HG02970 (cell line): ENCODE results near the gene ITPR1.

Experiments
- ATAC-seq: cut with Tn5 transposase; IDR thresholded peaks from one replicate; pipeline ENCODE4 v1.9.1; 2021; ENCODE audit warnings: mild to moderate bottlenecking, moderate library complexity, moderate number of reproducible peaks; ENCODE audit not compliant: unreplicated experiment, low FRiP score

The ITPR1 gene

GRCh38 chr3:4856564-4856963, 363.4 kb downstream of the ITPR1 start:
- no peak for ATAC-seq

DNA sequence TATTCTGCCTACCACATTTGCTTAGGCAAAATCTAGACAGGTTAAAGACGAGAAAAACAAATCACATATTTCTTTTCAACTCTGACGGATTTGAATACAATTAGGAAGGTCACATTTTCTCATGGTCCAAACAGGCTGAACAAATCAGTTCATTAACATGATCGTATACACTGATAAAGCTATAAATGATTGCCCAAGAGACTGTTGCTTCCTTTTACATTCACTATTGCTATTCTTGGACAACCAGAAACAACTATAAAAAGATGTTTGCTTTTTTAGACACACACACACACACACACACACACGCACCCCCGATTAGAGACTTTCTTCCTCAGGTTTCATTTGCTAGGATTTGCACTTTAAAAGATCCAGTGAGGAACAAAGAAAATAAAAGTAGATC, 363.8 kb downstream of the ITPR1 start:
- no peak for ATAC-seq

DNA sequence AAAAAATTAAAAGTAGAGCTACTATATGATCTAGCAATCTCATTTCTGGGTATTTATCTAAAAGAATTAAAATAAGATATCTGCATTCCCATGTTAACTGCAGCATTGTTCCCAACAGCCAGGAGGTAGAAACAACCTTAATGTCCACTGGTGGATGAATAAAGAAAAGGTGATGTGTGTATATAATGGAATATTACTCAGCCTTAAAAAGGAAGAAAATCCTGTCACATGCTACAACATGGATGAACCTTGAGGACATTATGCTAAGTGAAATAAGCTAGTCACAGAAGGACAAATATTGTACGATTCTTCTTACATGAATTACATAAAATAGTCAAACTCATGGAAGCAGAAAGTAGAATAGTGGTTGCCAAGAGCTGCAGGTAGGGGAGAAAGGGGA, 366.6 kb downstream of the ITPR1 start:
- ATAC-seq, result no peak

GRCh38 chr3:4862973-4863372, 369.8 kb downstream of the ITPR1 start:
- no peak for ATAC-seq

DNA sequence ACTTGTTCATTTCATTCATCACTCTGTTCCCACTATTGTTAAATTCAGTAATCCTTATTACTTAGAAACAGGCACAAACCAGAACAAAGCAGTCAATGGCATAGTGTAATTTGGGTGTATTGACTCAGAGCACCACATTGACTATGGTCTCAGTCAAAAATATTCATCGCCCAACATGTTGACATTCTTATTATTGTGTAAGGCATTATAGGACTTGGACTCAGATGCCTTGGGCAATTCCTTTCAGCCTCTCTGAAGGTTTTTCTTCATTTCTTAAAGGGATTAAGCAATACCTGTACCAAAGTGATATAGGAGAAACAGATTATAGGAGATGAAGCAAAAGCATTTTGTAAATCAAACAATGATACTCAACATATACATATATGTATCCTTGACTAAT, 371.4 kb downstream of the ITPR1 start:
- no peak for ATAC-seq

- ATAC-seq, result no peak
Observed at GRCh38 chr3:4865714-4866113, 372.6 kb downstream of the ITPR1 start.

GRCh38 chr3:4866866-4867265, 373.7 kb downstream of the ITPR1 start:
- no peak for ATAC-seq

DNA sequence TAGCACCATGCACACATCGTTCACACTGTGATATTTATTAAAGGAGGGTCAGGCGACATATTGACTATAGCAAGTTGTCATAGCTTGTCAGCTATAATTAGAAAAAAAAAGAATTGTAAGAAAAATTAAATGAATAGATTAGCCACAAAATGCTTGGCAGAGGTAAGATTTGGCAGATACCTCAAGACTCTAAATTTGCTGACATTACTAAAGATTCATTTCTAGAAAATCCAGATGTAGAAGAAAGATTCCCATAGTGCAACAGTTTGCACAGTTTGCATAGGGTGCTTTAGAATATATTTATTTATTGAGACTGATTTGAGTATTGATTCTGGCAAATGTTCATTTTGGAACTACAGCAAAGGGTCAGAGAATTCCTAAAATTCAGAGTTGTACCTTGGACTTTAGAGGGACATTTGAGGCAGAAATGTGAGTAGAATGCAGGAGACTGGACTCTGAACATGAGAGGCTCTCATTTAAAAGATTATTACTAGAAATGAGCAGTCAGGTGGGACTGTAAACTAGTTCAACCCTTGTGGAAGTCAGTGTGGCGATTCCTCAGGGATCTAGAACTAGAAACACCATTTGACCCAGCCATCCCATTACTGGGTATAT, 384.1 kb downstream of the ITPR1 start:
- no peak for ATAC-seq

DNA sequence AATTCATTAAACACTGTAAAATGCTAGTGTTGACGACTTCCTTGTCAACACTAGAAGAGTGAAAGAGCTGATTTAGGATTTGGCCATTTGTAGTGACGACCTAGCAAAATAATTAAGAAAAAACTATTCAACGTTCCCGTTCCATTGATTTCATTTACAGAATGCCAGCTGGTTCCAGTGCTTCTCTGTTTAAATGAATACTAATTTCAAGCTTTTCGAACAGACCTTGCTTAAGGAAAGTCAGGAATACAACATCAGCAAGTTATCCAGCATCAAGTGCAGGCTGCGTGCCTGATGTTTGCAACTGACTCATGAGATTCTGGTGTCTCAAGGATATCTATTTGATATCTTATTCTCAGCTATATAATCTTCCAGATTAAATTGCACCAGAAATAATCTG, 387.7 kb downstream of the ITPR1 start:
- no peak for ATAC-seq

DNA sequence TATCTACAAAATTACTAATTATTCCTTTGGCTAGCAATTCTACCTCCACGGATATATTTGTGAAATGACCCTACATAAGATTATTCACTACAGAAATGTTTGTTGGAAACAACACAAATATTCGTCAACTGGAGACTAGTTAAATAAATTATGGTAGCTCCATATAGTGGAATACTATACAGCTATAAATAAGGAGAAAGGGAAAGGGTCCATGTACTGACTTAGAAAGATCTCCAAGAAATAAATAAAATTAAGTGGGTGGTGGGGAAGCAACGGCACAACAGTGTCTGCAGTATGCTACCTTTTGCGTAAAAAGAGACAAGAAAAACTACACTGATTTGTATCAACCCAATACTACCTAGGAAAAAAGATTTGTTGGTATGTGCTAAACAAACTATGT, 389.4 kb downstream of the ITPR1 start:
- ATAC-seq, result no peak

- ATAC-seq, result no peak
Observed at GRCh38 chr3:4883011-4883410, 389.9 kb downstream of the ITPR1 start.

GRCh38 chr3:4884888-4885287, 391.7 kb downstream of the ITPR1 start:
- no peak for ATAC-seq

DNA sequence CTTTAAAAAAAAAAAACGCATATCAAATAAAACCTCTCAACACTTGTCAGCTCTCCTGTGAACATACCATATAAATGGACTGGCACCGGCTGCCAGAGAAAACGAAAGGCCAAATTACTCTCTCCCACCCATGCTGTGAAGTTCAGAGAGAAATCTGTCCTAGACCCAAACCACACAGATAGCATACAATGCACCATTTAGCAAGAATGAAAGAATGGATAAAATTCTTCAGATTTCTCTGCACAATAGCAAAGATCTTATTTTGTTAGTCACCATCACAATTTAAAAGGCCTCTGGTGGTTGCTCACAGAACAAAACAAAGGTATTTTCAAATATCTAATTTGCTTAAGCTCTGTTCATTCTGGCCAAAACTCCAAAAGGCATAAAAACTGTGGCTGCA, 392.2 kb downstream of the ITPR1 start:
- ATAC-seq, result no peak

DNA sequence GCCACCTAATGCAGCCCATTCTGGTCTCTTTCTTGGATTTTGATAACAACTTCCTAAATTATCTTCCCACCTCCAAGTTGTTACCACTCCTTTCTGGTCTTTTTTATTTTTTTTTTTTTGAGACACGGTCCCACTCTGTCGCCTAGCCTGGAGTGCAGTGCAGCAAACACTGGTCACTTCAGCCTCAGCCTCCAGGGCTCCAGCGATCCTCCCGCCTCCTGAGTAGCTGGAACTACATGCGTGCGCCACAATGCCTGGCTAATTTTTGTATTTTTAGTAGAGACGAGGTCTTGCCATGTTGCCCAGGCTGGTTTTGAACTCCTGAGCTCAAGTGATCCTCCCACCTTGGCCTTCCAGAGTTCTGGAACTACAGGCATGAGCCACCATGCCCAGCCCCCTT, 393.3 kb downstream of the ITPR1 start:
- ATAC-seq, result no peak

- ATAC-seq, result no peak
Observed at GRCh38 chr3:4887177-4887576, 394.0 kb downstream of the ITPR1 start.

- ATAC-seq, result no peak
Observed at GRCh38 chr3:4888913-4889846, 396.0 kb downstream of the ITPR1 start.

- no peak for ATAC-seq
Observed at GRCh38 chr3:4889896-4890295, 396.7 kb downstream of the ITPR1 start.

- ATAC-seq, result no peak
Observed at GRCh38 chr3:4894891-4895530, 401.9 kb downstream of the ITPR1 start.

DNA sequence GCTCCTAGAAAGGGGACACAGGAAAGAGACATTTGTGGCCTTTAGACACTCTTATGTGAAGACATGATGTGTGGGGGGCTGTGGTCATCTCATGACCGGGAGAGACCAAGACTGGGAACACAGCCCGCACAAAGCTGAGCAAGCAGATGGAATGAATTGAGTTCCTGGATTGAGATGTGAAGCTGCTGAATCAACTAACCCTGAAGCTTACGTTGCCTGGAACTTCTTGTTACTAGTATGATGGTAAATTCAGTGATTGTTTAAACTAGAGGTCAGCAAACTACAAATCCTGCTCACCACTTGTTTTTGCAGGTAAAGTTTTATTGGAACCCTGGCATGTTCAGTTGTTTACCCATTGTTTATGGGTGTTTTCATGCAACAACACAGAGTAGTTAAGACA, 402.7 kb downstream of the ITPR1 start:
- ATAC-seq, result no peak
